ENCODE data around the gene LCE1C.

DNA sequence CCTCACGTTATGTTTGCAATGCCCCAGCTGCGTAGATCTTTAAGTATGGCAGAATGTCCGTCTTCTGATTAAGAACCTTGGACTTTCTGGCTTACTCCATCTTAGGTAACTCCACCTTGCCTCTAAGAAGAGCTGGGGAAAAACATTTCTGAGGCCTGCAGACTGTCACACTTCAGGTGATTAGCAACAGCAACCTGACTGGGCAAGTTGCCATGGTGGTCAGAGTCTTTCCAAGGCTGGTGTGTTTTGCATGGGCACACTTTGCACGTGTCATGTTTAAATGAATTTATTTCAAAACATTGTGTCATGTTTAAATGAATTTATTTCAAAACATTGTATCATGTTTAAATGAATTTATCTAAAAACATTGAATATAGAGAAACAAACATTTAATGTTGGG lies 47.8 kb downstream of the LCE1C start:
- no peak for TF ChIP-seq CTCF (IDR thresholded peaks at IDR 0.05 in 4 of 5, conservative IDR thresholded peaks at IDR 0.05 in 1 of 5)
- no peak for TF ChIP-seq POLR2A (IDR thresholded peaks at IDR 0.05)
